A673 (cell line): ENCODE measurements around the gene ECE1. TPM values are rescaled to one million over a fixed set of nuclear protein-coding genes. Genes with fewer than 3 reads are reported as not detected.

Source experiments
- BruUV-seq: library from RNA; stranded (reverse); fragments of 400-500 nt; replicated peaks from 2 replicates; lab custom pipeline; 2021; lab: Mats Ljungman, UMichigan
- CTCF ChIA-PET: fragments of 300-600 bp; sonication (Branson Sonifier 250); formaldehyde crosslinking; loops from one replicate; lab custom pipeline; 2022; ENCODE audit warnings: antibody characterized with exemption; lab: Charles Lee
- POLR2A ChIA-PET: fragments of 300-600 bp; sonication (Branson Sonifier 250); formaldehyde crosslinking; loops from one replicate; lab custom pipeline; 2022; ENCODE audit warnings: antibody characterized with exemption; ENCODE audit not compliant: low non-redundant PET; lab: Charles Lee
- DNase-seq: peaks from one replicate; pipeline ENCODE4 v3.0.0-alpha.2; 2015; ENCODE audit warnings: low spot score
- H3K27ac ChIP-seq: fragments of 200-600 bp; sonication (generic); 2 replicates; pipeline ENCODE4 v1.5.1; 2016; ENCODE audit warnings: mixed run types, low read depth, mild to moderate bottlenecking, mixed read lengths, antibody characterized with exemption, low read length; ENCODE audit not compliant: poor library complexity, severe bottlenecking
- H3K27me3 ChIP-seq: fragments of 200-600 bp; sonication (generic); replicated peaks from 2 replicates; pipeline ENCODE4 v1.6.1; 2017; ENCODE audit warnings: mixed run types, low read depth, mild to moderate bottlenecking, mixed read lengths, antibody characterized with exemption, low read length; ENCODE audit not compliant: insufficient read depth, poor library complexity
- H3K36me3 ChIP-seq: fragments of 200-600 bp; sonication (generic); 2 replicates; pipeline ENCODE4 v1.6.1; 2016; ENCODE audit warnings: mixed run types, mild to moderate bottlenecking, mixed read lengths, antibody characterized with exemption, low read length; ENCODE audit not compliant: insufficient read depth, poor library complexity, severe bottlenecking
- H3K4me1 ChIP-seq: fragments of 200-600 bp; sonication (generic); 2 replicates; pipeline ENCODE4 v1.6.1; 2017; ENCODE audit warnings: mixed run types, mild to moderate bottlenecking, mixed read lengths, antibody characterized with exemption, low read length; ENCODE audit not compliant: insufficient read depth, poor library complexity, severe bottlenecking
- H3K4me3 ChIP-seq: fragments of 200-600 bp; sonication (generic); 2 replicates; pipeline ENCODE4 v1.5.1; 2016; ENCODE audit warnings: low read depth, mixed run types, mild to moderate bottlenecking, mixed read lengths, low read length; ENCODE audit not compliant: poor library complexity, severe bottlenecking
- H3K9me3 ChIP-seq: fragments of 200-600 bp; sonication (generic); 2 replicates; pipeline ENCODE4 v1.6.1; 2016; ENCODE audit warnings: mixed run types, low read depth, mild to moderate bottlenecking, mixed read lengths, antibody characterized with exemption, low read length; ENCODE audit not compliant: poor library complexity, severe bottlenecking
- CTCF ChIP-seq: fragments of 300-800, 200-600 bp; sonication (generic); conservative IDR thresholded peaks from 2 replicates; pipeline ENCODE4 v1.5.1; 2017; ENCODE audit warnings: low read depth, mild to moderate bottlenecking, antibody characterized with exemption, low read length, moderate library complexity, mixed read lengths
- EZH2 ChIP-seq: fragments of 200-600 bp; sonication (generic); IDR thresholded peaks from 2 replicates; pipeline ENCODE4 v1.6.1; 2017; ENCODE audit warnings: borderline replicate concordance, low read depth, mild to moderate bottlenecking, mixed read lengths, antibody characterized with exemption, low read length; ENCODE audit not compliant: poor library complexity, severe bottlenecking
- intact Hi-C: fragments of 100-400 bp; cut with micrococcal nuclease; formaldehyde crosslinking; loops from one replicate; pipeline ENCODE4 v1.10.0; 2022; ENCODE audit not compliant: unreplicated experiment
- total RNA-seq: library from RNA; stranded (reverse); gene quantifications from 2 replicates; pipeline ENCODE4 v1.2.3, GENCODE V29; 2021

Gene ECE1
- total RNA-seq, 1 experiment from 2014 or later, result 31.5 TPM

GRCh38 chr1:21334214-21335087, 44.2 kb upstream of the ECE1 start:
- DNase-seq, result peak; percentile 78
- no peaks in the 10 kb centered on the region for H3K36me3 ChIP-seq
- TF ChIP-seq CTCF (peak; percentile 87), EZH2 (no peak)
- peaks cover 35% of the 10 kb centered on the region for H3K4me1 ChIP-seq
- peak overlapping the region; percentile 50 for H3K4me3 ChIP-seq
- no TSS peak for BruUV-seq
- H3K9me3 ChIP-seq, result no peaks in the 10 kb centered on the region
- ChIA-PET CTCF (interaction anchor here (0.7 to 2.5 kb wide), 4 partner anchors 8 to 79 kb away, joined by 3 to 11 read pairs (median 4); no protein-coding TSS in a partner anchor), POLR2A (no interaction called here)
- intact Hi-C loops, result loop anchor here (1.0 kb wide), 1 partner anchor 79 kb away; no protein-coding TSS in a partner anchor
- peak overlapping the region; percentile 70 for H3K27ac ChIP-seq
- no peaks in the 10 kb centered on the region for H3K27me3 ChIP-seq

- no TSS peak for BruUV-seq
- DNase-seq, result no peak
- intact Hi-C loops, result loop anchor here (1.0 kb wide), 1 partner anchor 79 kb away; no protein-coding TSS in a partner anchor
- H3K9me3 ChIP-seq, result no peaks in the 10 kb centered on the region
- no peak overlapping the region for H3K4me3 ChIP-seq
- no peak overlapping the region for H3K27ac ChIP-seq
- no peaks in the 10 kb centered on the region for H3K27me3 ChIP-seq
- no peaks in the 10 kb centered on the region for H3K36me3 ChIP-seq
- ChIA-PET POLR2A (no interaction called here), CTCF (interaction anchor here (0.8 to 2.5 kb wide), 3 partner anchors 8 to 79 kb away, joined by 3 to 11 read pairs (median 3); no protein-coding TSS in a partner anchor)
- TF ChIP-seq CTCF (no peak), EZH2 (no peak)
- peaks cover 35% of the 10 kb centered on the region for H3K4me1 ChIP-seq
Measured at GRCh38 chr1:21333824-21334213, 43.6 kb upstream of the ECE1 start.

GRCh38 chr1:21332554-21333311, 42.5 kb upstream of the ECE1 start:
- TF ChIP-seq EZH2 (no peak), CTCF (no peak)
- Histone ChIP-seq H3K27ac (no peak overlapping the region), H3K4me3 (no peak overlapping the region), H3K4me1 (peaks cover 35% of the 10 kb centered on the region), H3K27me3 (no peaks in the 10 kb centered on the region), H3K9me3 (no peaks in the 10 kb centered on the region), H3K36me3 (no peaks in the 10 kb centered on the region)
- BruUV-seq, result no TSS peak
- CTCF ChIA-PET, result interaction anchor here (0.5 to 2.5 kb wide), 3 partner anchors 39 to 768 kb away, joined by 3 to 14 read pairs (median 11); no protein-coding TSS in a partner anchor
- DNase-seq, result no peak
- intact Hi-C loops, result no loop called here
- POLR2A ChIA-PET, result no interaction called here
